GM12873 (cell line): Measurements from ENCODE around the gene CABP4.

ENCODE experiments used
- TF ChIP-seq, protein P1 (sequence below): IDR thresholded peaks from 2 replicates; pipeline ENCODE4 v1.5.1; 2012; ENCODE audit warnings: low read depth, mild to moderate bottlenecking, moderate library complexity, low read length, control low read depth; ENCODE audit not compliant: insufficient read depth; ENCODE audit errors: missing control alignments

Gene CABP4

DNA sequence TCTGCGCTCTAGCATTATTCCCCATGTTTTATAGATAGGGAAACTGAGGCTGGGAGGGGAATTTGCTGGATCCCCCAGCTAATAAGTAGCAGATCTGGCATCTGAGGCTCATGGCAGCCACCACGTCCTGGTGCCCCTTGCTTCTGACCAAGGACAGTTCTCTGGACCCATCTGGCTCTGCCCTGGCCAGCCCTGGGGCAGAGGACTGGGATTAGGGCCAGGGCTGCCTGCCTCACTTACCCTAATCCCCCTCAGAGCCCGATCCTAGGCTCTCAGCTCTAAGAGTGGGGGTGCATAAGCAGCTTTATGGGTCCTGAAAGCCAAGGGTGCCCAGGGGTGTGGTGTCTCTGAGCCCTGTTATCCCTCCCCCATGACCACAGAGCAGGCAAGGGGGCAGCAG, at the start of gene CABP4:
Gene CABP4 (plus strand): TSS at position 301 of the 400 bp plus-strand sequence. CDS start 70 bp downstream, at position 371.
- TF ChIP-seq, protein P1, sequence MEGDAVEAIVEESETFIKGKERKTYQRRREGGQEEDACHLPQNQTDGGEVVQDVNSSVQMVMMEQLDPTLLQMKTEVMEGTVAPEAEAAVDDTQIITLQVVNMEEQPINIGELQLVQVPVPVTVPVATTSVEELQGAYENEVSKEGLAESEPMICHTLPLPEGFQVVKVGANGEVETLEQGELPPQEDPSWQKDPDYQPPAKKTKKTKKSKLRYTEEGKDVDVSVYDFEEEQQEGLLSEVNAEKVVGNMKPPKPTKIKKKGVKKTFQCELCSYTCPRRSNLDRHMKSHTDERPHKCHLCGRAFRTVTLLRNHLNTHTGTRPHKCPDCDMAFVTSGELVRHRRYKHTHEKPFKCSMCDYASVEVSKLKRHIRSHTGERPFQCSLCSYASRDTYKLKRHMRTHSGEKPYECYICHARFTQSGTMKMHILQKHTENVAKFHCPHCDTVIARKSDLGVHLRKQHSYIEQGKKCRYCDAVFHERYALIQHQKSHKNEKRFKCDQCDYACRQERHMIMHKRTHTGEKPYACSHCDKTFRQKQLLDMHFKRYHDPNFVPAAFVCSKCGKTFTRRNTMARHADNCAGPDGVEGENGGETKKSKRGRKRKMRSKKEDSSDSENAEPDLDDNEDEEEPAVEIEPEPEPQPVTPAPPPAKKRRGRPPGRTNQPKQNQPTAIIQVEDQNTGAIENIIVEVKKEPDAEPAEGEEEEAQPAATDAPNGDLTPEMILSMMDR = no peak

- TF ChIP-seq, protein P1 = no peak
Observed at GRCh38 chr11:67405688-67406339, 49.3 kb upstream of the CABP4 start.

DNA sequence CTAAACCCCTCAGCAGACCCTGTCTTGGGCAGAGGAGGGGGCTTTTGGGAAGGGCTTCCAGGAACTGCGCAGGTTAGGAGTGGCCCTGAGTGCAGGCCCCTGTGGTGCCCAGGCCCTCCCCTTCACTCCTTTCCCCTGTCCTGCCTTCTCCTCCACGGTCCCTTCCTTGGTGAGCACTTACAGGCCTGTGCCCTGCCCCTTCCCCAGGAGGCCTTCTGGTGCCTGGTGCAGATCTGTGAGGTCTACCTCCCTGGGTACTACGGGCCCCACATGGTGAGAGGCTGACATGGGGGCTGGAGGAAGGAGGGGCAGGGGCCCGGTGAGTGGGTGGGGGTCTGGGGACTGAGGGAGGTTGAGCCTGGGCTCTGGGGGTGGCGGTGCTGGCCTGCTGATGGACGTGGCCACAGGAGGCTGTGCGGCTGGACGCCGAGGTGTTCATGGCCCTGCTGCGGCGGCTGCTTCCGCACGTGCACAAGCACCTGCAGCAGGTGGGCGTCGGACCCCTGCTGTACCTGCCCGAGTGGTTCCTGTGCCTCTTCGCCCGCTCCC, 48.7 kb upstream of the CABP4 start:
- TF ChIP-seq, protein P1 = no peak

DNA sequence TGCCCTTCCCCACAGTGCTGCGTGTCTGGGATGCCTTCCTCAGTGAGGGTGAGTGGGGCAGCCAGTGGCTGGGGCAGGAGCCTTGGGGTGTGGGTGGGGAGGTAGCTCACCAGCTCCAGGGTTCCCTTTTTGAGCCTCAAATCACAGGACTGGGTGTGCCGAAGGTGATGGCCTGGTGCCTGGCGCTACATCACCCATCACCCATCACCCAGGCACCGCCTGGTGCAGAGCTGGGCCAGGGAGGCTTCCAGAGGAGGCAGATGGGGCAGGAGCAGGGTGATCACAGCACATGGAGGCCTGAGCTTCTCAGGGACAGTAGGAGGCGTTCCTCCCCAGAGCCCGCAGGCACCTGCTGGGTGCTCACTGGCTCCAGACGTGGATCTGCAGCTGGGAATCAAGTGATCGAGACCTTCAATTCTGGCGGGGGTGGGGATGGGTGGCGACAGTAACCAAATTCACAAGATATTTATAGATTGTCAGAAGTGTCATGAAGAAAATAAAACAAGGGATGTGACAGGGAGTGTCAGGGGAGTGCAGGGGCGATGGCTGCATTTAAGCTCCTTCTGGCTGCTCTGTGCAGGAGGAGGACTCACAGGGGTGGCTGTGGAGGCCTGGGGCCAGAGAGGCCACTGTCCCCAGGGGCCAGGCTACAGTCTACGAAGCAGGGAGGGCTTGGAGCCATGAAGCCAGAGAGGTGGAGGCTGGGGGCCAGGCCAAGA, 48.0 kb upstream of the CABP4 start:
- TF ChIP-seq, protein P1 = peak; percentile 2

DNA sequence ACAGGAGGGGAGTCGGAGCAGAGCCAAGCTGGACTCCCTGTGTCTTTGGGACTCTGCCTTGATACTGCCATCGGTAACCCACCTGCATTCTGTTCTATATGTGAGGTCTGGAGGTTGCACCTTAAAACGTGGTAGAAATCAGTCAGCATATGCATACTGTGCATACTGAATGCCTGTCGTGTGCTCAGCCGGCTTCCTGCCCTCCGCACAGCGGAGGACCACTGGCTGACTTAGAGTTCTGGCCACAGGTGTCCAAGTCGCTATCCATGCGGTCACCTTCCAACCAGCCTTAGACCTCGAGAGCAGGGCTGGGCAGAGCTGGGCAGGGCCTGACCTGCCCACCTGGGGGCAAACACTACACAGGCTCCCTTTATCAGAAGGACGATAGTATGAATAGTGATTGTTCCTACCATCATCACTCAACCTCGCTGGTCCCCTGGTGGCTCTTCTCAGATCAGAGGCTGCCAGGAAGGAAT, 47.4 kb upstream of the CABP4 start:
- TF ChIP-seq, protein P1 = no peak

GRCh38 chr11:67408437-67409200, 46.5 kb upstream of the CABP4 start:
- TF ChIP-seq, protein P1 = no peak

GRCh38 chr11:67409261-67409666, 45.9 kb upstream of the CABP4 start:
- TF ChIP-seq, protein P1 = no peak
